ENCODE data around the gene PEPD.

- TF ChIP-seq, protein P1, sequence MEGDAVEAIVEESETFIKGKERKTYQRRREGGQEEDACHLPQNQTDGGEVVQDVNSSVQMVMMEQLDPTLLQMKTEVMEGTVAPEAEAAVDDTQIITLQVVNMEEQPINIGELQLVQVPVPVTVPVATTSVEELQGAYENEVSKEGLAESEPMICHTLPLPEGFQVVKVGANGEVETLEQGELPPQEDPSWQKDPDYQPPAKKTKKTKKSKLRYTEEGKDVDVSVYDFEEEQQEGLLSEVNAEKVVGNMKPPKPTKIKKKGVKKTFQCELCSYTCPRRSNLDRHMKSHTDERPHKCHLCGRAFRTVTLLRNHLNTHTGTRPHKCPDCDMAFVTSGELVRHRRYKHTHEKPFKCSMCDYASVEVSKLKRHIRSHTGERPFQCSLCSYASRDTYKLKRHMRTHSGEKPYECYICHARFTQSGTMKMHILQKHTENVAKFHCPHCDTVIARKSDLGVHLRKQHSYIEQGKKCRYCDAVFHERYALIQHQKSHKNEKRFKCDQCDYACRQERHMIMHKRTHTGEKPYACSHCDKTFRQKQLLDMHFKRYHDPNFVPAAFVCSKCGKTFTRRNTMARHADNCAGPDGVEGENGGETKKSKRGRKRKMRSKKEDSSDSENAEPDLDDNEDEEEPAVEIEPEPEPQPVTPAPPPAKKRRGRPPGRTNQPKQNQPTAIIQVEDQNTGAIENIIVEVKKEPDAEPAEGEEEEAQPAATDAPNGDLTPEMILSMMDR (IDR thresholded peaks at IDR 0.05; ENCODE audit: poor library complexity, severe bottlenecking) = no peak
- TF ChIP-seq RAD21 (conservative IDR thresholded peaks at IDR 0.05) (no peak), EZH2 (IDR thresholded peaks at IDR 0.05; ENCODE audit: borderline replicate concordance, insufficient read depth, low read length, poor library complexity, severe bottlenecking) (no peak), EP300 (conservative IDR thresholded peaks at IDR 0.05; ENCODE audit: poor library complexity, severe bottlenecking) (no peak), POLR2AphosphoS5 (IDR thresholded peaks at IDR 0.05) (no peak), SMC3 (conservative IDR thresholded peaks at IDR 0.05; ENCODE audit: poor library complexity) (no peak), MXI1 (conservative IDR thresholded peaks at IDR 0.05; ENCODE audit: poor library complexity, severe bottlenecking) (no peak)
Measured at GRCh38 chr19:33461256-33462111, 60.1 kb downstream of the PEPD start.
